ENCODE measurements around the gene PGBD1. TPM values are rescaled to one million over a fixed set of nuclear protein-coding genes. Genes with fewer than 3 reads are reported as not detected.

Gene PGBD1, protein sequence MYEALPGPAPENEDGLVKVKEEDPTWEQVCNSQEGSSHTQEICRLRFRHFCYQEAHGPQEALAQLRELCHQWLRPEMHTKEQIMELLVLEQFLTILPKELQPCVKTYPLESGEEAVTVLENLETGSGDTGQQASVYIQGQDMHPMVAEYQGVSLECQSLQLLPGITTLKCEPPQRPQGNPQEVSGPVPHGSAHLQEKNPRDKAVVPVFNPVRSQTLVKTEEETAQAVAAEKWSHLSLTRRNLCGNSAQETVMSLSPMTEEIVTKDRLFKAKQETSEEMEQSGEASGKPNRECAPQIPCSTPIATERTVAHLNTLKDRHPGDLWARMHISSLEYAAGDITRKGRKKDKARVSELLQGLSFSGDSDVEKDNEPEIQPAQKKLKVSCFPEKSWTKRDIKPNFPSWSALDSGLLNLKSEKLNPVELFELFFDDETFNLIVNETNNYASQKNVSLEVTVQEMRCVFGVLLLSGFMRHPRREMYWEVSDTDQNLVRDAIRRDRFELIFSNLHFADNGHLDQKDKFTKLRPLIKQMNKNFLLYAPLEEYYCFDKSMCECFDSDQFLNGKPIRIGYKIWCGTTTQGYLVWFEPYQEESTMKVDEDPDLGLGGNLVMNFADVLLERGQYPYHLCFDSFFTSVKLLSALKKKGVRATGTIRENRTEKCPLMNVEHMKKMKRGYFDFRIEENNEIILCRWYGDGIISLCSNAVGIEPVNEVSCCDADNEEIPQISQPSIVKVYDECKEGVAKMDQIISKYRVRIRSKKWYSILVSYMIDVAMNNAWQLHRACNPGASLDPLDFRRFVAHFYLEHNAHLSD
- 10 to 100 TPM in 2 of 4 donors, 1 to 10 TPM in 2; 5.4 to 11.4 (median 9.2) TPM for total RNA-seq
- polyA plus RNA-seq: 1 to 10 TPM in 2 of 3 donors, under 1 TPM in 1; 0.92 to 1.3 (median 1.2) TPM

DNA sequence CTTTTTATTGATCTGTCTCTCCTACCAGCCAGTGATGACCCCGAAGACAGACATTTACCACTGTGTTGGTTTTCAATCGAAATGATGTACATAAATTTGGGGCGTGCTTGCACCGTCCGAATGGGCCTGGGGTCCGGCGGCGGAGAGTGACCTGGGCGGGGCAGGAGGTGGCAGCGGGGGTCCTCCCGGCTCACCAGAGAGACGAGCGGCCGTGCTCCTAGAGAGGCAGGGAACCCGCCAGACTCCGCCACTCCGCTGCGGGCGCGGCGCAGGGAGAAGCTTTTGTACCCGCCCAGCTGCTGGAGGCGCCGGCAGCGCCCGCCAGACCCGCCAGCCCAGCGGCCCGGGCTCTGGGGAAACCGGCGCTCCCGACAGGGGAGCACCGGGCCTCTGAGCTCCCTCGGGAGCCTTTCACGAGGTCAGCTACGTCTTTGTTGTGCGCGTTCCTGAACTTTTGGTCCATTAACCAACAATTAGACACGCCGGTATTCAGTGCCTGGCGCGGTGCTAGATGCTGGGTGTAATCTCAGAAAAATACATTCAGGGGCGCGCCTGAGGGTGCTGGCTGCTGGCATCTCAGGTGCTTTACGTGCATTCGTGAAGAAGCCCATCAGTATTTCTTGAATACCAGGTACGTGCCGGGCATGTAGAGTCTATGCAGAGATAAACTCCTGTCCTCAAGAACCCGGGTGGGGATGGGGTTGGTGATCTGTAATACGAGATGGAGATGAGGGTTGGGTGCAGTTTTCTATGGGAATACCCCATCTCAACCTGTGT is at the start of gene PGBD1:
Gene PGBD1 (plus strand): TSS at position 285 of the 777 bp plus-strand sequence. CDS start 2,242 bp downstream, outside the sequence.
- DNase-seq: peak; percentile 86
- peak in 3 of 4 donors; percentile 7 to 74 (median 66) for TF ChIP-seq POLR2AphosphoS5 (IDR thresholded peaks at IDR 0.05)
- TF ChIP-seq, protein P1, sequence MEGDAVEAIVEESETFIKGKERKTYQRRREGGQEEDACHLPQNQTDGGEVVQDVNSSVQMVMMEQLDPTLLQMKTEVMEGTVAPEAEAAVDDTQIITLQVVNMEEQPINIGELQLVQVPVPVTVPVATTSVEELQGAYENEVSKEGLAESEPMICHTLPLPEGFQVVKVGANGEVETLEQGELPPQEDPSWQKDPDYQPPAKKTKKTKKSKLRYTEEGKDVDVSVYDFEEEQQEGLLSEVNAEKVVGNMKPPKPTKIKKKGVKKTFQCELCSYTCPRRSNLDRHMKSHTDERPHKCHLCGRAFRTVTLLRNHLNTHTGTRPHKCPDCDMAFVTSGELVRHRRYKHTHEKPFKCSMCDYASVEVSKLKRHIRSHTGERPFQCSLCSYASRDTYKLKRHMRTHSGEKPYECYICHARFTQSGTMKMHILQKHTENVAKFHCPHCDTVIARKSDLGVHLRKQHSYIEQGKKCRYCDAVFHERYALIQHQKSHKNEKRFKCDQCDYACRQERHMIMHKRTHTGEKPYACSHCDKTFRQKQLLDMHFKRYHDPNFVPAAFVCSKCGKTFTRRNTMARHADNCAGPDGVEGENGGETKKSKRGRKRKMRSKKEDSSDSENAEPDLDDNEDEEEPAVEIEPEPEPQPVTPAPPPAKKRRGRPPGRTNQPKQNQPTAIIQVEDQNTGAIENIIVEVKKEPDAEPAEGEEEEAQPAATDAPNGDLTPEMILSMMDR (IDR thresholded peaks at IDR 0.05): no peak
- peak in 1 of 2 donors; percentile 51 for TF ChIP-seq POLR2A (IDR thresholded peaks at IDR 0.05)
- no peak for TF ChIP-seq EP300 (IDR thresholded peaks at IDR 0.05)
- Histone ChIP-seq H3K4me1 (peaks cover 0 to 18% (median 12%) of the 10 kb centered on the region in 4 donors), H3K27ac (peak within 1 kb of the TSS; percentile 77 to 79 (median 78)), H3K9me3 (no peaks in the 10 kb centered on the region), H3K4me3 (peak within 1 kb of the TSS; percentile 65 to 68 (median 66)), H3K27me3 (no peaks in the 10 kb centered on the region), H3K36me3 (peaks cover 9 to 40% (median 16%) of the 10 kb centered on the region in 4 donors)
- 1% methylated on average over 50 of the region's 50 CpGs for WGBS, 2 donors
- intact Hi-C loops (cut with DNase I): loop anchor here (5.0 kb wide), 2 partner anchors 51 to 76 kb away; no protein-coding TSS in a partner anchor

DNA sequence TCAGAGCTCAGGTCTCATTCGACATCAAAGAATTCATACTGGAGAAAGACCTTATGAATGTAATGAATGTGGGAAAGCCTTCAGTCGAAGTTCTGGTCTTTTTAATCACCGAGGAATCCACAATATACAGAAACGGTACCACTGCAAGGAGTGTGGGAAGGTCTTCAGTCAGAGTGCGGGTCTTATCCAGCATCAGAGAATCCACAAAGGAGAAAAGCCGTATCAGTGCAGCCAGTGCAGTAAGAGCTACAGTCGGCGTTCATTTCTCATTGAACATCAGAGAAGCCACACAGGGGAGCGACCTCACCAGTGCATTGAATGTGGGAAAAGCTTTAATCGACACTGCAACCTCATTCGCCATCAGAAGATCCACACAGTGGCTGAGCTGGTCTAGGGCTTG is 48.6 kb upstream of the PGBD1 start:
- Histone ChIP-seq H3K27ac (no peak overlapping the region), H3K36me3 (peaks cover 0 to 74% (median 33%) of the 10 kb centered on the region in 4 donors), H3K4me3 (no peak overlapping the region), H3K27me3 (no peaks in the 10 kb centered on the region), H3K9me3 (no peaks in the 10 kb centered on the region), H3K4me1 (no peaks in the 10 kb centered on the region)
- 97 to 98% methylated on average over 11 of the region's 11 CpGs for WGBS, 2 donors
- no peak for DNase-seq
- intact Hi-C loops (cut with DNase I): no loop called here
- TF ChIP-seq, protein P1 (IDR thresholded peaks at IDR 0.05): no peak

DNA sequence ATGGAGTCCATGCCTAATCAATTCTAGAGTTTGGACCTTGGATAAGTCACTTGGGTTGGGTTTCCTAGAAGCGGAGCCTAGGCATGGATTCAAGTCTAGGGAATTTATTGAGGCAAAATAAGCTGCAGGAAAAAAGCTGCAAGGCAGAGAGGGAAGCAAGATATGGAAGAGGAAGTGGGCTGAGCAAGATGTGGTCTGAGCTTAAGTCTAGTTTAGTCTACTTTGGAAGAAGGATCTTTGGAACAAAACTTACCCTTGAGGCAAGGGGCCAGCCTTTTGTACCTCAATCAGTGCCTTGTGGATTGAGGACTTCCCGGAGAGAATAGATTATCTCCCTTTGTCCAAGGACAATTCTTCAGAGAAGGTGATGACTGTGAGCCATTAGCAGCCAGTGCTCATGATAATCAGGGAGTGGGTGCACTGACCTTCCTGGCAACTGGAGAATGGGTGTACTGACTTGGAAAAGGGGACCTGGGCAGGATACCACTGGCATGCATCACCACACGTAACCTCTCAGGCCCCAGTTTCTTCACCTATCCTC is 45.4 kb upstream of the PGBD1 start:
- no peak for DNase-seq
- 92 to 94% methylated on average over 3 of the region's 3 CpGs for whole genome bisulfite sequencing, 2 donors
- intact Hi-C loops (cut with DNase I): no loop called here
- no peak overlapping the region for H3K27ac ChIP-seq
- H3K36me3 ChIP-seq: peaks cover 0 to 42% (median 14%) of the 10 kb centered on the region in 4 donors
- H3K9me3 ChIP-seq: no peaks in the 10 kb centered on the region
- no peaks in the 10 kb centered on the region for H3K4me1 ChIP-seq
- H3K27me3 ChIP-seq: no peaks in the 10 kb centered on the region
- H3K4me3 ChIP-seq: no peak overlapping the region
- TF ChIP-seq, protein P1 (IDR thresholded peaks at IDR 0.05): no peak
- TF ChIP-seq EP300 (IDR thresholded peaks at IDR 0.05) (no peak), POLR2A (IDR thresholded peaks at IDR 0.05) (no peak), POLR2AphosphoS5 (IDR thresholded peaks at IDR 0.05) (no peak)

DNA sequence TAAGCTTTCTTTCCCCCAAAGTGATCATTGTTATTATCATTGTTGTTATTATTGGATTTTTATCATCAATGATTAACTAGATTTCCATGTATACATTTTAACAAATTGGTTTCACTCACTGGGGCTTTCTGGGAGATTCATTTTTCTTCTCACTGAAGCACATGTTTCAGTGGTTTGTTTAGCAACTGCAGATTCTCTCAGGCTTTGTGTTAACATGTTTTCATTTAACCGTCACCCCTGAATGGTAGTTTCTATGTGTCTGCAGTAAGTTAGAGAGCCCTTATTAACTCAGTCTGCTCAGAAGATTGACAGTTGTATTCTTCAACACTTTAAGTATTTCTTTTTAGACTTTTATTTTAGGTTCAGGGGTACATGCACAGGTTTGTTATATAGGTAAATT is 41.7 kb upstream of the PGBD1 start:
- 92 to 98% methylated on average over 1 of the region's 1 CpG for WGBS, 2 donors
- intact Hi-C loops (cut with DNase I): no loop called here

More for the DNA sequence above, 41.7 kb upstream of the PGBD1 start:
- H3K27me3 ChIP-seq: no peaks in the 10 kb centered on the region
- H3K36me3 ChIP-seq: peaks cover 0 to 16% (median under 1%) of the 10 kb centered on the region in 4 donors
- H3K9me3 ChIP-seq: no peaks in the 10 kb centered on the region
- TF ChIP-seq POLR2AphosphoS5 (IDR thresholded peaks at IDR 0.05) (no peak), EP300 (IDR thresholded peaks at IDR 0.05) (no peak), POLR2A (IDR thresholded peaks at IDR 0.05) (no peak)
- TF ChIP-seq, protein P1 (IDR thresholded peaks at IDR 0.05): no peak
- H3K27ac ChIP-seq: no peak overlapping the region
- no peak overlapping the region for H3K4me3 ChIP-seq
- H3K4me1 ChIP-seq: no peaks in the 10 kb centered on the region
- DNase-seq: no peak

All from sigmoid colon (tissue), 7 donors.